ENCODE data around the gene MAN2B2.

- TF ChIP-seq CTCF (IDR thresholded peaks at IDR 0.05; ENCODE audit: insufficient read depth, low read length, poor library complexity, severe bottlenecking) (no peak), EZH2phosphoT487 (conservative IDR thresholded peaks at IDR 0.05; ENCODE audit: low read length) (no peak)
Measured at GRCh38 chr4:6608758-6609414, 33.9 kb downstream of the MAN2B2 start.
